ENCODE results near the gene WDR5B.
"Not testable (repeated sequence)": the region's sequence is repeated elsewhere in the genome, so short reads cannot be mapped to it uniquely, and the experiment has no call there.

The WDR5B gene

GRCh38 chr3:122415762-122416654 is at the start of gene WDR5B:
TSS of gene WDR5B (minus strand) at chr3:122416062. CDS start at chr3:122415528, 534 bp downstream.
- DNase-seq, result no peak

- no peak for DNase-seq
These were observed 48.8 kb upstream of the WDR5B start for GRCh38 chr3:122464659-122465058.

- no peak for DNase-seq
These were observed 46.5 kb upstream of the WDR5B start for GRCh38 chr3:122462406-122462805.

GRCh38 chr3:122461806-122462205 is 45.9 kb upstream of the WDR5B start:
- no peak for DNase-seq

- DNase-seq, result no peak
These were observed 43.1 kb upstream of the WDR5B start for GRCh38 chr3:122458992-122459391.

- no peak for DNase-seq
These were observed 41.8 kb upstream of the WDR5B start for GRCh38 chr3:122457706-122458105.

GRCh38 chr3:122456074-122456473 is 40.2 kb upstream of the WDR5B start:
- DNase-seq, result no peak

GRCh38 chr3:122451371-122451770 is 35.5 kb upstream of the WDR5B start:
- DNase-seq, result no peak

GRCh38 chr3:122448218-122448617 is 32.4 kb upstream of the WDR5B start:
- not testable (repeated sequence) for DNase-seq

- not testable (repeated sequence) for DNase-seq
These were observed 28.6 kb upstream of the WDR5B start for GRCh38 chr3:122444491-122444887.

- not testable (repeated sequence) for DNase-seq
These were observed 28.1 kb upstream of the WDR5B start for GRCh38 chr3:122443762-122444490.

- DNase-seq, result no peak
These were observed 27.2 kb upstream of the WDR5B start for GRCh38 chr3:122443090-122443489.

GRCh38 chr3:122435950-122436349 is 20.1 kb upstream of the WDR5B start:
- DNase-seq, result no peak

GRCh38 chr3:122430371-122430770 is 14.5 kb upstream of the WDR5B start:
- DNase-seq, result no peak

- DNase-seq, result no peak
These were observed 12.1 kb upstream of the WDR5B start for GRCh38 chr3:122427857-122428471.

GRCh38 chr3:122421836-122422235 is 6.0 kb upstream of the WDR5B start:
- DNase-seq, result no peak

GRCh38 chr3:122421101-122421500 is 5.2 kb upstream of the WDR5B start:
- DNase-seq, result no peak

- DNase-seq, result no peak
These were observed 1.1 kb upstream of the WDR5B start for GRCh38 chr3:122416966-122417365.

GRCh38 chr3:122415104-122415744 is 638 bp downstream of the WDR5B start:
- no peak for DNase-seq

- no peak for DNase-seq
These were observed 1.5 kb downstream of the WDR5B start for GRCh38 chr3:122414391-122414790.

GRCh38 chr3:122410639-122411038 is 5.2 kb downstream of the WDR5B start:
- DNase-seq, result no peak

GRCh38 chr3:122410111-122410510 is 5.8 kb downstream of the WDR5B start:
- no peak for DNase-seq

GRCh38 chr3:122409446-122409845 is 6.4 kb downstream of the WDR5B start:
- no peak for DNase-seq

Measured in NCI-H187 treated with DMSO at 0.1 percent for 48 hours (cell line).